ENCODE results near the gene GLI1. TPM values are rescaled to one million over a fixed set of nuclear protein-coding genes. Genes with fewer than 3 reads are reported as not detected.

The GLI1 gene
- total and polyA plus RNA-seq, 2 of the 13 experiments (the other 11 are each of a cell fraction or from before 2014, with no cell fraction given), result 0.09 to 0.20 TPM

DNA sequence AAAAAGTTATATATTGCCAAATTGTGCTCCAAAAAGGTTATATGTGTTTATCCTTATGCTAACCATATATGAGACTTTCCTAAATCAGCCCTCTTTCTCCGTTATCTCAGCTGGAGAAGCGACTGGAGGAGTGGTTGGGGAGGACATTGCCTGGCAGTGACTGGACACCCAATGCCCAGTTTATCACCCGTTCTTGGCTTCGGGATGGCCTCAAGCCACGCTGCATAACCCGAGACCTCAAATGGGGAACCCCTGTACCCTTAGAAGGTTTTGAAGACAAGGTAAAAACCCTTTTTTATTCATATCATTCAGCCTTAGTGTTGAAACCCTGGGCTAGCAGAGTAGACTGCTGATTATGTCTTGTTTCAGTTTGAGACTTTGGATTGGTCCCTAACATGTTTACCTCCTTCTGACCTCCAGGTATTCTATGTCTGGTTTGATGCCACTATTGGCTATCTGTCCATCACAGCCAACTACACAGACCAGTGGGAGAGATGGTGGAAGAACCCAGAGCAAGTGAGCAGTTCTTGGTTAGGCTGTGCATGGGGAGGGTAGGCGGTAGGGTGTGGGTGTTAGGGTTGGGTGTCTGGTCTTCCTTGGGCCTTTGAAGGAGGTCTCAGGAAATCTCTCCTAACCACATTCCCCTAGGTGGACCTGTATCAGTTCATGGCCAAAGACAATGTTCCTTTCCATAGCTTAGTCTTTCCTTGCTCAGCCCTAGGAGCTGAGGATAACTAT lies 52.2 kb downstream of the GLI1 start:
- Histone ChIP-seq H3K9ac (ENCODE audit: insufficient read depth, low read depth, low read length) (no peak overlapping the region), H3K27me3 (ENCODE audit: control insufficient read depth in 1 of 2, insufficient read depth in 2 of 2, low read length in 2 of 2) (no peaks in the 10 kb centered on the region), H3K4me1 (ENCODE audit: insufficient read depth, low read length) (no peaks in the 10 kb centered on the region), H3K27ac (ENCODE audit: extremely low read length, insufficient read depth, low read length) (no peak overlapping the region), H3K4me2 (ENCODE audit: low read depth, low read length) (no peak overlapping the region), H3K36me3 (replicated peaks in 1 of 2; ENCODE audit: control insufficient read depth in 1 of 2, insufficient read depth in 2 of 2, low read length in 2 of 2) (peaks cover 26 to 70% of the 10 kb centered on the region in 2 experiments), H4K20me1 (ENCODE audit: insufficient read depth, low read length) (peaks cover 5% of the 10 kb centered on the region; the same call in 1 of the 2 replicates), H2AFZ (ENCODE audit: low read length) (no peak overlapping the region), H3K4me3 (replicated peaks in 1 of 3; ENCODE audit: insufficient read depth in 1 of 3, low read depth in 2 of 3, low read length in 3 of 3) (no peak overlapping the region), H3K79me2 (ENCODE audit: insufficient read depth, low read length) (no peaks in the 10 kb centered on the region), H3K9me3 (ENCODE audit: low read length) (no peaks in the 10 kb centered on the region)
- no peak for FAIRE-seq
- TF ChIP-seq POLR2A (IDR thresholded peaks at IDR 0.05; ENCODE audit: insufficient read depth in 1 of 2, low read depth in 2 of 2, low read length in 2 of 2) (peak in 1 of 2 experiments; percentile 30; a peak in 1 of 4 replicates), YY1 (IDR thresholded peaks at IDR 0.05; ENCODE audit: insufficient read depth, insufficient replicate concordance, low read depth, low read length) (no peak)
- no peak for ATAC-seq
- DNase-seq (ENCODE audit: low spot score), result no peak
- 98% methylated on average over 7 of the region's 7 CpGs for WGBS (ENCODE audit: low lambda C conversion rate)
- intact Hi-C loops (cut with micrococcal nuclease; ENCODE audit: unreplicated experiment) (no loop called here), in situ Hi-C loops (cut with HindIII; ENCODE audit: extremely low pct_ligation_motif_present, low pct_unique_long_range_greater_than_20kb) (no loop called here)
- POLR2A ChIA-PET, result interaction anchor here (0.7 to 2.5 kb wide), 3 partner anchors 9 to 215 kb away, joined by 3 to 12 read pairs (median 4); partner anchors contain the start of gene DDIT3
- BruUV-seq (replicated peaks), result no TSS peak
- CTCF ChIA-PET (ENCODE audit: low intra/inter-chr PET ratio, low total read pairs), result no interaction called here

DNA sequence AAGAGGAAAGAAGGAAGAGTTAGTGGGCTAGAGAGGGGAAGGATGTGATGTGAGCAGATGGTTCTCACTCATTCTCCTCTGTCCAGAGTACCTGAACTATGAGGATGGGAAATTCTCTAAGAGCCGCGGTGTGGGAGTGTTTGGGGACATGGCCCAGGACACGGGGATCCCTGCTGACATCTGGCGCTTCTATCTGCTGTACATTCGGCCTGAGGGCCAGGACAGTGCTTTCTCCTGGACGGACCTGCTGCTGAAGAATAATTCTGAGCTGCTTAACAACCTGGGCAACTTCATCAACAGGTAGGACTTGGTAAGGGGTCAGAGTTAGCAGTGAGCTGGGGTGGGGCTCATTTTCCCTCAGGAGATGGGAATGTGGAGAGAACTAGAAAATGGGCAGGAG lies 53.1 kb downstream of the GLI1 start:
- Histone ChIP-seq H3K27me3 (ENCODE audit: control insufficient read depth in 1 of 2, insufficient read depth in 2 of 2, low read length in 2 of 2) (no peaks in the 10 kb centered on the region), H4K20me1 (ENCODE audit: insufficient read depth, low read length) (peaks cover 10% of the 10 kb centered on the region; the same call in 1 of the 2 replicates), H3K4me2 (ENCODE audit: low read depth, low read length) (no peak overlapping the region), H3K79me2 (ENCODE audit: insufficient read depth, low read length) (no peaks in the 10 kb centered on the region), H3K36me3 (replicated peaks in 1 of 2; ENCODE audit: control insufficient read depth in 1 of 2, insufficient read depth in 2 of 2, low read length in 2 of 2) (peaks cover 30 to 79% of the 10 kb centered on the region in 2 experiments), H3K4me3 (replicated peaks in 1 of 3; ENCODE audit: insufficient read depth in 1 of 3, low read depth in 2 of 3, low read length in 3 of 3) (no peak overlapping the region), H3K9me3 (ENCODE audit: low read length) (no peaks in the 10 kb centered on the region), H3K4me1 (ENCODE audit: insufficient read depth, low read length) (0 out of 2 replicates have a peak, but pooled peaks cover 2% of the 10 kb centered on the region), H2AFZ (ENCODE audit: low read length) (no peak overlapping the region), H3K9ac (ENCODE audit: insufficient read depth, low read depth, low read length) (no peak overlapping the region), H3K27ac (ENCODE audit: extremely low read length, insufficient read depth, low read length) (no peak overlapping the region)
- BruUV-seq (replicated peaks), result no TSS peak
- in situ Hi-C loops (cut with HindIII; ENCODE audit: extremely low pct_ligation_motif_present, low pct_unique_long_range_greater_than_20kb) (no loop called here), intact Hi-C loops (cut with micrococcal nuclease; ENCODE audit: unreplicated experiment) (no loop called here)
- ATAC-seq (peak; percentile 9; the same call in 2 of the 3 replicates), DNase-seq (ENCODE audit: low spot score) (no peak), FAIRE-seq (no peak)
- no peak for TF ChIP-seq ZNF124 (CRISPR knock-in tag; IDR thresholded peaks at IDR 0.05)
- TF ChIP-seq POLR2G (IDR thresholded peaks at IDR 0.05; ENCODE audit: low read depth, low read length), result 0 out of 2 replicates have a peak, but pooled peaks have one; percentile 34
- POLR2A ChIA-PET, result interaction anchor here (1.2 kb wide), 1 partner anchor 8 kb away, joined by 4 read pairs; the partner anchor contains the start of gene DDIT3
- 98% methylated on average over 6 of the region's 6 CpGs for WGBS (ENCODE audit: low lambda C conversion rate)
- CTCF ChIA-PET (ENCODE audit: low intra/inter-chr PET ratio, low total read pairs), result no interaction called here

All from HepG2 (cell line).